ENCODE measurements around the gene FBXL17. TPM values are rescaled to one million over a fixed set of nuclear protein-coding genes. Genes with fewer than 3 reads are reported as not detected.

The FBXL17 gene
- total RNA-seq, 1 donor from 2014 or later: 26.9 TPM

- Mint-ChIP-seq H3K4me1 (no peaks in the 10 kb centered on the region), H3K9me3 (no peaks in the 10 kb centered on the region), H3K27ac (no peak overlapping the region), H3K4me3 (no peak overlapping the region), H3K36me3 (ENCODE audit: low read depth) (peaks cover 3% of the 10 kb centered on the region), H3K27me3 (no peaks in the 10 kb centered on the region)
- POLR2A ChIA-PET: no interaction called here
- no peak for ATAC-seq (ENCODE audit: low read depth)
- no peak for TF ChIP-seq CTCF (IDR thresholded peaks at IDR 0.05)
- CTCF ChIA-PET: interaction anchor here (0.6 kb wide), 1 partner anchor 1643 kb away, joined by 3 read pairs; no protein-coding TSS in a partner anchor
- intact Hi-C loops (cut with micrococcal nuclease): no loop called here
- DNase-seq: no peak
These were observed 399.0 kb downstream of the FBXL17 start for GRCh38 chr5:107982703-107983425.

- no peaks in the 10 kb centered on the region for H3K9me3 Mint-ChIP-seq
- DNase-seq (no peak), ATAC-seq (ENCODE audit: low read depth) (no peak)
- no peak overlapping the region for H3K27ac Mint-ChIP-seq
- TF ChIP-seq CTCF (IDR thresholded peaks at IDR 0.05): no peak
- no peaks in the 10 kb centered on the region for H3K27me3 Mint-ChIP-seq
- peaks cover 3% of the 10 kb centered on the region for H3K36me3 Mint-ChIP-seq (ENCODE audit: low read depth)
- POLR2A ChIA-PET: no interaction called here
- no peaks in the 10 kb centered on the region for H3K4me1 Mint-ChIP-seq
- no peak overlapping the region for H3K4me3 Mint-ChIP-seq
- CTCF ChIA-PET: no interaction called here
- intact Hi-C loops (cut with micrococcal nuclease): no loop called here
These were observed 400.8 kb downstream of the FBXL17 start for GRCh38 chr5:107980923-107981692.

GRCh38 chr5:107979900-107980299 is 402.0 kb downstream of the FBXL17 start:
- no peak for DNase-seq
- H3K4me3 Mint-ChIP-seq: no peak overlapping the region
- H3K27ac Mint-ChIP-seq: no peak overlapping the region
- TF ChIP-seq CTCF (IDR thresholded peaks at IDR 0.05): no peak
- no peaks in the 10 kb centered on the region for H3K27me3 Mint-ChIP-seq
- no peak for ATAC-seq (ENCODE audit: low read depth)
- ChIA-PET POLR2A (no interaction called here), CTCF (no interaction called here)
- intact Hi-C loops (cut with micrococcal nuclease): no loop called here
- no peaks in the 10 kb centered on the region for H3K9me3 Mint-ChIP-seq
- H3K4me1 Mint-ChIP-seq: no peaks in the 10 kb centered on the region
- peaks cover 3% of the 10 kb centered on the region for H3K36me3 Mint-ChIP-seq (ENCODE audit: low read depth)

- POLR2A ChIA-PET: no interaction called here
- CTCF ChIA-PET: no interaction called here
- peaks cover 3% of the 10 kb centered on the region for H3K36me3 Mint-ChIP-seq (ENCODE audit: low read depth)
- no peak overlapping the region for H3K4me3 Mint-ChIP-seq
- intact Hi-C loops (cut with micrococcal nuclease): no loop called here
- no peaks in the 10 kb centered on the region for H3K9me3 Mint-ChIP-seq
- H3K4me1 Mint-ChIP-seq: no peaks in the 10 kb centered on the region
- H3K27ac Mint-ChIP-seq: no peak overlapping the region
- no peak for ATAC-seq (ENCODE audit: low read depth)
- no peak for TF ChIP-seq CTCF (IDR thresholded peaks at IDR 0.05)
- no peak for DNase-seq
- H3K27me3 Mint-ChIP-seq: no peaks in the 10 kb centered on the region
These were observed 402.6 kb downstream of the FBXL17 start for GRCh38 chr5:107979291-107979690.

- no peak overlapping the region for H3K27ac Mint-ChIP-seq
- TF ChIP-seq CTCF (IDR thresholded peaks at IDR 0.05): no peak
- no peaks in the 10 kb centered on the region for H3K27me3 Mint-ChIP-seq
- ATAC-seq (ENCODE audit: low read depth): no peak
- no peak overlapping the region for H3K4me3 Mint-ChIP-seq
- CTCF ChIA-PET: no interaction called here
- DNase-seq: no peak
- intact Hi-C loops (cut with micrococcal nuclease): no loop called here
- H3K4me1 Mint-ChIP-seq: no peaks in the 10 kb centered on the region
- peaks cover 3% of the 10 kb centered on the region for H3K36me3 Mint-ChIP-seq (ENCODE audit: low read depth)
- H3K9me3 Mint-ChIP-seq: no peaks in the 10 kb centered on the region
- POLR2A ChIA-PET: no interaction called here
These were observed 404.3 kb downstream of the FBXL17 start for GRCh38 chr5:107977550-107978071.

All from activated B cell treated with CpG ODN at 0.5 μM for 24 hours (primary cell).